Skin epidermis (tissue), 12 donors: Measurements from ENCODE around the gene C5orf46.

Source experiments
- H3K27ac ChIP-seq, 21 experiments: fragments of 200-600 bp; sonication (generic) in 11 of 21; one replicate each; pipeline ENCODE4 v1.5.0; 2020; ENCODE audit warnings: mild to moderate bottlenecking in 3 of 21, inconsistent platforms in 2 of 21, moderate library complexity in 2 of 21
- H3K4me3 ChIP-seq, 7 experiments: fragments of 200-600 bp; sonication (generic) in 2 of 7; one replicate each; pipeline ENCODE4 v1.5.0; 2020; ENCODE audit warnings: inconsistent platforms in 2 of 7, mild to moderate bottlenecking in 2 of 7, moderate library complexity in 1 of 7

C5orf46 gene

DNA sequence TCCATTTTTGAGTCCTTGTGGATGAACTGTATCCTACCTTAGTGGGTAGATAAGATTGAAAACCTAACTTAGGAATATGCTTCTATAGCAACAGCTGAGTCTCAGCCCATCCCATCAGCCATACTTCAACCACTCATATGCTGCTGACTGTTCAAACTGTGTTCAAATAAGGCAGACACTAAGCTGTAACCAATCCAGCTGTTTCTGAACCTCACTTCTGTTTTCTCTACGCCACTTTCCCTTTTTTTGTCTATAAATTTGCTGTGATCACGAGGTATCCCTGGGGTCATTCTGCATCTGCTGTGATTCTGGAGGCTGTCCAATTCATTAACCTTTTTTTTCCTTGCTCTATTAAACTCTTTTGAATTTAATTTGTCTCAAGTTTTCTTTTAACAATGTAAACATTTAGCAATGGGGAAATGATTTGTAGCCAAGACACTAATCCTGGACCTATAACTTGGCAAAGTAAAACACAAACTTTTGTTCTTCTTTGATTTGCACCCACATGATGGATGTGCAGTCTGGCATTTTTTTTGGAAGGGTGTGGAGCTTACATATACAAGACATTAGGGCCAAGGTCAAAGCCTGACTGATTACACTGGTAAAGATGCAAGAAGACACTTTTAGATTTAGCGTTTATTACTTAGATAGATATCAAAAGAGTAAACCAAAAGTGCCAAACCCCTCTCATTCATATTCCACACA is 42.7 kb downstream of the C5orf46 start:
- H3K27ac ChIP-seq, result no peak overlapping the region

DNA sequence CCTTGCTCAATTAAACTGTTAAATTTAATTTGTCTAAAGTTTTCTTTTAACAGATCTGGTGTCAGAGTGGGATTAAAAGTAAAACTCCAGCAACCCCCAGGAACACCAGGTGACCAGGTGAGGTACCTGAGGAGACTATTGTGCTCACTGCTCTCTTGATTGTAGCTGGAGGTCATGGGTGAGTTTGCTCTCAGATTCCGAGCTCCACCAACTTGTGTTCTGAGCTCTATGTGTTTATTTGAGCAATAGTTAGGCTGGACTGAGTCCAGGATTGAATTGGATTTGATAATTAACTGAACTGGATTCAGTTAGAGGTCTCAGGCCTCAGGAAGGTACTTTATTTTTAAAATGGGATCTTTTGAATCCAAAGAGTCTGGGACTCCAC is 45.7 kb downstream of the C5orf46 start:
- H3K27ac ChIP-seq, result no peak overlapping the region

More for the DNA sequence above, 42.7 kb downstream of the C5orf46 start:
- no peak overlapping the region for H3K4me3 ChIP-seq

GRCh38 chr5:147859962-147860640 is 46.2 kb downstream of the C5orf46 start:
- Histone ChIP-seq H3K4me3 (no peak overlapping the region), H3K27ac (no peak overlapping the region)

More for the DNA sequence above, 45.7 kb downstream of the C5orf46 start:
- H3K4me3 ChIP-seq, result no peak overlapping the region

- Histone ChIP-seq H3K4me3 (no peak overlapping the region), H3K27ac (no peak overlapping the region)
These were observed 47.8 kb downstream of the C5orf46 start for GRCh38 chr5:147858565-147858964.

- no peak overlapping the region for H3K4me3 ChIP-seq
These were observed 48.8 kb downstream of the C5orf46 start for GRCh38 chr5:147857302-147858129.

DNA sequence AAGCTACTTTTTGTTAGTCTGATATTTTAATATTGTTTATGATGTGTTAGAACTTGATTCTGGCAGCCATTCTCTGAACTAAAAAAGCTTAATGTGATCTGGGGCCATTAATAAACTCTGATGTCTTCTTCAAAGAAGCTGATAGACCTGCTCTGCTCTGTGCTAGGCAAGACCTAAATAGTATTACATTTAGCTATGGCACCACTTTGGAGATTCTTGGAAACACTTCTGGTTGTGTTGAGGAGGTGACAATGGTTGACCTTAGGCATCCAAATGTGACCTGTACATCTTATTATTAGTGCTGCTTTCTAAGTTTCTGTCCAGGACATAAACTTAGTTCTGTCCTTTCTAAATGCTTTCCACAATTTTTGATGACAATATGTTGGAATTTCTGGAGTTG is 49.5 kb downstream of the C5orf46 start:
- H3K4me3 ChIP-seq, result no peak overlapping the region
- H3K27ac ChIP-seq, result no peak overlapping the region

More at GRCh38 chr5:147857302-147858129, 48.8 kb downstream of the C5orf46 start:
- no peak overlapping the region for H3K27ac ChIP-seq

DNA sequence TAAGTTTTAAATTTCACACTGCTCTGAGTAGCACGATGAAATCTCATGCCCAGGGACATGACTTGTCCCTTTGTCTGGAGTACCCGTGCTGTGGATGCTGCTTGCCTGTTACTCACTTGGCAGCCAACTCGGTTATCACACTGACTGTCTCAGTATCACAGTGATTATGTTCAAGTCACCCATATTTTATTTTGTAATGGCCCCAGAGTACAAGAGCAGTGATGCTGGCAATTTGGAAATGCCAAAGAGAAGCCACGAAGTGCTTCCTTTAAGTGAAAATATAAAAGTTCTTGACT is 50.6 kb downstream of the C5orf46 start:
- Histone ChIP-seq H3K27ac (no peak overlapping the region), H3K4me3 (no peak overlapping the region)

DNA sequence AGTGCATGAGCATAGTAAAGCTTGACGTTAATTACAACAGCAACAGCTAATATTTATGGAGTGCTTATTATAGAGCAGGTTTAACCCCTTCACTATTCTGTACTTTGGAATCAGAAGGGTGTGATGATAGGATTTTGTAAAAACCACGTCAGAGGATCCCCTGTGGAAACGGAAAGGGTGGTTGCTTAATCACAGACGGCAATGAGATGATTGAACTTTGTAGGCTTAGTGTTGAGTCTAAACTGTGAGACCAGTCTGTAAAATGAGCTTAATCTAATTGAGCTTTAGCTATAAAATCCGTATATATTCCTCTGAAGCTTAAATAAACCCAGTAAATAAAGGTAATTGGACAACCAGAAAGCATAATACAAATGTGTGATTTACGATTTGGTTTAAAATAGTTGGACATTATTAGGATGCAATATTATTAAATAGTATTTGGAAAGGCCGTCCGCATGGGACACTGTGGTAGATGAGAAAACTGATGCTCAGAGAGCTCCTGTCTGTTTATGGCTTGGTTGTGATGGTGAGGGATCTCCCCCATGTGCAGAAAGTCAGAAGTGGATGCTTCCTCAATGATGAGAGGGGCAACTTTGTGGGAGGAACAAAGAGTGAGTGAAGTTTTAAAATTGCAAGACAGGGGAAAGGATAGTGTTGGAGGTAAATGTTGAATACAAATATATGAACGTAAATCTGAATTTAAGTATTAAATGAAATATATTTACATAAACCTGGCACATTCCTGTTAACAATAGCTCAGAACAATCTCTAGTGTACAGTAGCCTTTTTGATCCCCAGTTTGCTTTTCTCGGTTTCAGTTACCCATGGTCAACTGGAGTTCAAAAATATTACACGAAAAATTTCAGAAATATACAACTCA is 51.2 kb downstream of the C5orf46 start:
- H3K4me3 ChIP-seq, result no peak overlapping the region

GRCh38 chr5:147854331-147854730 is 52.0 kb downstream of the C5orf46 start:
- Histone ChIP-seq H3K27ac (no peak overlapping the region), H3K4me3 (no peak overlapping the region)

More for the DNA sequence above, 51.2 kb downstream of the C5orf46 start:
- no peak overlapping the region for H3K27ac ChIP-seq

GRCh38 chr5:147853372-147853987 is 52.9 kb downstream of the C5orf46 start:
- no peak overlapping the region for H3K4me3 ChIP-seq
- H3K27ac ChIP-seq, result no peak overlapping the region

DNA sequence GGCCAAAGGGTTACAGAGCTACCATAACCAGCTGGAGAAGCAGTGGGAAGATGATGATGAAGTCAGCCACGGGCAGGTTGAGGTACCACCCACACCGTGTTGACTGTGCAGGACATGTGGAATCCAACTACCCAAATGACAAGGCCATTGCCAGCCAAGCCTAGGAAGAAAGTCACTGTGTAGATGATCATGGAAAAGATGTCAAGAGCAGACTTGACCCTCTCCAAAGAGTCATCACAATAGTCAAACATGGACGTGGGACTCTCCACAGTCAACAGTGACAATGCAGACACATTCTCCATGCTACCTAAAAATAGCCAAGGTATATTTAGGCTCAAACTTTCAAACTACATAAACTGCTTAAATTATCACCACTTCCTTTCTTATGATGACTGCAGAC is 54.0 kb downstream of the C5orf46 start:
- Histone ChIP-seq H3K27ac (no peak overlapping the region), H3K4me3 (no peak overlapping the region)

- Histone ChIP-seq H3K4me3 (no peak overlapping the region), H3K27ac (no peak overlapping the region)
These were observed 54.8 kb downstream of the C5orf46 start for GRCh38 chr5:147851578-147851977.

- no peak overlapping the region for H3K4me3 ChIP-seq
- H3K27ac ChIP-seq, result no peak overlapping the region
These were observed 57.1 kb downstream of the C5orf46 start for GRCh38 chr5:147849226-147849625.

- H3K4me3 ChIP-seq, result no peak overlapping the region
These were observed 60.7 kb downstream of the C5orf46 start for GRCh38 chr5:147845618-147846017.

DNA sequence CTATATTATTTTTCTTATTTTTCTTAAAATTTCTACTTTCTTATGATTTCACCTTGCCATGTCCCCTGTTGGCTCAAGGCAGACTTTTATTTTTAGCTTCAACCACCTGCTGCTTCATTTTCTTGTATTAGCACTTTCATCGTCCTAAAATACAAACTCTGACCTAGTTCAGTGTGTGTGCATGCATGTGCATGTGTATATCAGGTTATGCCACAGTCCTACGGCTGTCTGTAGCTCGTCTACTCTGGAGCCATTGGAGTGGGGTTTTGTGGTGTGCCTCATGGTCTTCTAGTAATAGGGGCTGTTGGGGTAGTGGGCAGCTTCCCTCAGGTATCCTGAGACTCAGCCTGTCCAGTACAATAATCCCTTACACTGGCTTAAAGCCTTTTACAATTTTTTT is 61.5 kb downstream of the C5orf46 start:
- Histone ChIP-seq H3K27ac (no peak overlapping the region), H3K4me3 (no peak overlapping the region)

More at GRCh38 chr5:147845618-147846017, 60.7 kb downstream of the C5orf46 start:
- H3K27ac ChIP-seq, result no peak overlapping the region

DNA sequence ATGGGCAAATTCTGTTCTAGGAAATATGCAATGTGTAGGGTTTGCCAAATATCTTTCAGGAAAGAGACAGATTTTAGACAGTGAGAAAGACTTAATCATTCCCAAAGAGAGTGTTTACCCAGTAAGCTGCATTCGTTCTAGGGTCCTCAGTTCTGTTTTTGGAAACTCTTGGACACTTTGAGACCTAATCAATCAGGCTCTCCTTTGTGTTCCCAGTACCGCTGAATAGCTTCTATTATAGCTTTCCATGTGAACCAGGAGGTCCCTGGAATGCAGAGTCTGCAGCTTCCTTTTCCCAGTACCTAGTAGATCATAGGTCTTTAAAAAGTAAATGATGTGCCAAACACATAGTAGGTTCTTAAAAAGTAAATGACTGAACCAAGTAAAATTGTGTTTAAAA is 63.5 kb downstream of the C5orf46 start:
- Histone ChIP-seq H3K27ac (no peak overlapping the region), H3K4me3 (no peak overlapping the region)
